Cardiac fibroblast (primary cell): Measurements from ENCODE around the gene DNM1L.

Experiments
- DNase-seq, 2 donors: peaks; one replicate each; pipeline versions ENCODE4 v3.0.0 to v3.0.0-alpha.2; 2010; ENCODE audit warnings: low read depth in 2 of 2
- H3K4me3 ChIP-seq, 2 donors: replicated peaks in 1 of 2; 1 replicate in 1 of 2; 2 replicates in 1 of 2; pipeline ENCODE4 v1.5.1; 2011; ENCODE audit warnings: low read depth in 2 of 2, low read length in 2 of 2, mild to moderate bottlenecking in 2 of 2, moderate library complexity in 1 of 2
- CTCF ChIP-seq: IDR thresholded peaks from one replicate; pipeline ENCODE4 v1.5.1; 2011; ENCODE audit warnings: low read depth, mild to moderate bottlenecking, low read length, inconsistent platforms

Gene DNM1L

DNA sequence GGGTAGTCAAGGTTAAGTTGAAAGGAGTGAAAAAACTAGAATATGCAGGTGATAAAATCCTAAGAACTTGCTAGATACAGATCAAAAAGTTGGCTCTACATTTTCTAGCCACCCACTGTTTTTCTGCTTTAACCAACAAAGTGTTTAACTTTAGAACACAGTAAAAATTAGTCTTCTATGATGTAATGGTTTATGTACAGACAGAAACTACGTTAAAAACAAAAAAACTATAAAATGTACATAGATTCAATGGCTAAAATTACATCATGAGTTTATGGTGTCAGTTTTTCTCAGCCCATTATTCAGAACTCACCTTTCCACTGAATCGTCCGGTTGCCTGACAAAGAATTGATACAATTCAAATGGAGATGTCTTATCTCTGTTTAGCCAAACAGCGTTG is 74.5 kb downstream of the DNM1L start:
- H3K4me3 ChIP-seq, result peak overlapping the region in 1 of 2 donors; percentile 98
- no peak for DNase-seq
- TF ChIP-seq CTCF, result no peak

DNA sequence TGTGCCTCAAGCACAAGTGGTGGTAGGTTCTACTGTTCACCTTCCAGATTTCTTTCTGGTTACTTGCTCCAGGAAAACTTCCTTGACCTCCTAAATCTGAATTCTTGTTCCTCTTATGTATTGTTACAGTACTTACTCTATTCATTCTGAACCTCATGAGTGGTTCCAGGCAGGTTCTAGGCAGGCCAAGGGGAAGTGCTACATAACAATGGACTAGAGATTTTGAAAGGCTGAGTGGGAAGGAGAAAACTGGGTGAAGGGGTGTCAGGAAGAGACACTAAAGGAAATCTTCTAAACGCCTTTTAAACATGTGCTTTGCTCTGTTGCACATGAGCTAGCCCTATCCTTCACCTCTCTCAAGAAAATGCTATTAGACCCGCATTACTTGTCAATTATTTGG is 75.0 kb downstream of the DNM1L start:
- peak; percentile 22 to 38 for DNase-seq
- peak overlapping the region; percentile 98 to 100 for H3K4me3 ChIP-seq
- TF ChIP-seq CTCF, result no peak

- DNase-seq, result peak; percentile 76 to 92
- TF ChIP-seq CTCF, result peak; percentile 81
Observed at GRCh38 chr12:32755051-32755653, 76.1 kb downstream of the DNM1L start.

GRCh38 chr12:32755654-32756475 is 76.8 kb downstream of the DNM1L start, which contains the start of gene YARS2:
YARS2 (minus strand) TSS chr12:32755897; CDS start chr12:32755874, 23 bp downstream.
- DNase-seq, result peak; percentile 99 to 100
- peak within 1 kb of the TSS; percentile 98 to 100 for H3K4me3 ChIP-seq
- TF ChIP-seq CTCF, result peak; percentile 65

More at GRCh38 chr12:32755051-32755653, 76.1 kb downstream of the DNM1L start:
- H3K4me3 ChIP-seq, result peak overlapping the region; percentile 98 to 100

DNA sequence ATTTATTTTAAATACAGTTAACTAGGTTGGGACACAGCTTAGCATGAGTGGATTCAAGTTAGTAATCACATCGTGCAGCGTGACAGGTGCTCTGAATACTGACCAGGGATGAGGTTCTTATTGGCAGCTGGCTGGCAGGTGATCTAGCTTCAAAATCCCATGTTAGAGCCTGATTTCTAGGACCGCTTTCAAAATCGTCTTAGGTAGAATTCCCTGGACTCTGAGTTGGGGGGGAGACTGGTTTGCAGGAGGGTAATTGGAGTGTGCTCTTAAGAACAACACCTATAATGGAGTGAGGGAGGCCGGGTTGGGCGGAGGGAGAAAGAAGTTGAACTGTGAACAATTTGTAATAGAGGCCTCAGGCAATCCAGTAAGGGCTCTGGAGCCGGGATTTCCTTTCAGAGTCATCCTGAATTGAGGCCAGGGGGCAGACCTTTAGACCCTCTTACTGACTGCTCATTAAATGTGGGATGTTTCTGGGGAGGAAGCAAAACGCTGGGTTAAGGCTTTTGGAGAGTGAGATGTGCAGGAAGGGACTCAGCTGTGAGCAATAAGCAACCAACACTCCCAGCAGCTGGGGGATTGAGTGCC is 77.5 kb downstream of the DNM1L start:
- no peak overlapping the region for H3K4me3 ChIP-seq
- TF ChIP-seq CTCF, result no peak
- no peak for DNase-seq

DNA sequence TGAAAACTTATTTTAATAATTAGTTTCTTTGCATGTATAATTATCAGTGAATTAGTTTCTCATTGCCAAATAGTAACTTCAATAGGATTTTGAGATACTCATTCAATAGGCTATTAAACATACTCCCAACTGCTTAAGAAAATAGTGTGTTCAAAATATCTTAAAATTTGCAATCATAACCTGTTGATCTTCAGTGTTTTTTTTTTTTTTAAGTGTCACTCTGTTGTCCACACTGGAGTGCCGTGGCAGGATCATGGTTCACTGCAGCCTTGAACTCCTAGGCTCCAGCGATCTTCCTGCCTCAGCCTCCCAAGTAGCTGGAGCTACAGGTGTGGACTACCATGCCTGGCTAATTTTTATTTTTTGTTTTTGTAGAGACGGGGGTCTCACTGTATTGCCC is 78.1 kb downstream of the DNM1L start:
- no peak for TF ChIP-seq CTCF
- H3K4me3 ChIP-seq, result no peak overlapping the region
- DNase-seq, result no peak
